CD4-positive, alpha-beta memory T cell (primary cell): Measurements from ENCODE around the gene ANKRD31. TPM values are rescaled to one million over a fixed set of nuclear protein-coding genes. Genes with fewer than 3 reads are reported as not detected.
"Not testable (repeated sequence)": the region's sequence is repeated elsewhere in the genome, so short reads cannot be mapped to it uniquely, and the experiment has no call there.

Experiments
- CTCF ChIA-PET: fragments of 350-600 bp; sonication (Branson Sonifier 250); formaldehyde crosslinking; loops from one replicate; lab custom pipeline; 2021; ENCODE audit warnings: inconsistent platforms; ENCODE audit not compliant: partially characterized antibody; lab: Charles Lee
- POLR2A ChIA-PET: fragments of 350-600 bp; sonication (Branson Sonifier 250); formaldehyde crosslinking; loops from one replicate; lab custom pipeline; 2021; ENCODE audit not compliant: partially characterized antibody; lab: Charles Lee
- DNase-seq, 5 donors: peaks; one replicate each; pipeline versions ENCODE4 v3.0.0 to v3.0.0-alpha.2; 2020 to 2022; ENCODE audit warnings: mixed read lengths in 1 of 5
- H3K27ac ChIP-seq: one replicate; pipeline ENCODE4 v1.7.0; 2013; ENCODE audit warnings: low read depth, low read length
- H3K27me3 ChIP-seq: 2 replicates; pipeline ENCODE4 v1.7.0; 2013; ENCODE audit warnings: mild to moderate bottlenecking, low read length, moderate library complexity; ENCODE audit not compliant: insufficient read depth
- H3K36me3 ChIP-seq: 2 replicates; pipeline ENCODE4 v1.7.0; 2013; ENCODE audit warnings: mild to moderate bottlenecking, low read length, moderate library complexity; ENCODE audit not compliant: insufficient read depth
- H3K4me1 ChIP-seq: 2 replicates; pipeline ENCODE4 v1.7.0; 2013; ENCODE audit warnings: mild to moderate bottlenecking, low read length, moderate library complexity; ENCODE audit not compliant: insufficient read depth
- H3K4me3 ChIP-seq, 2 donors: one replicate each; pipeline ENCODE4 v1.7.0; 2013; ENCODE audit warnings: low read length in 2 of 2, mild to moderate bottlenecking in 1 of 2
- H3K9me3 ChIP-seq, 2 donors: one replicate each; pipeline ENCODE4 v1.7.0; 2013; ENCODE audit warnings: low read length in 2 of 2, control low read depth in 1 of 2; ENCODE audit not compliant: control insufficient read depth in 1 of 2
- H3K27ac Mint-ChIP-seq, 7 donors: one replicate each; pipeline ENCODE4 v1.8.0; 2020 to 2021; ENCODE audit warnings: mixed read lengths in 7 of 7, mild to moderate bottlenecking in 6 of 7, inconsistent platforms in 3 of 7, moderate library complexity in 3 of 7
- H3K27me3 Mint-ChIP-seq, 2 donors: one replicate each; pipeline ENCODE4 v1.8.0; 2020 to 2021; ENCODE audit warnings: mixed read lengths in 2 of 2
- H3K36me3 Mint-ChIP-seq, 2 donors: one replicate each; pipeline ENCODE4 v1.8.0; 2020 to 2021; ENCODE audit warnings: mixed read lengths in 2 of 2, inconsistent platforms in 1 of 2, mild to moderate bottlenecking in 1 of 2
- H3K4me1 Mint-ChIP-seq, 4 donors: one replicate each; pipeline ENCODE4 v1.8.0; 2020 to 2021; ENCODE audit warnings: mixed read lengths in 4 of 4, mild to moderate bottlenecking in 1 of 4
- H3K4me3 Mint-ChIP-seq, 8 donors: one replicate each; pipeline ENCODE4 v1.8.0; 2020 to 2021; ENCODE audit warnings: mixed read lengths in 8 of 8, mild to moderate bottlenecking in 7 of 8, moderate library complexity in 6 of 8, inconsistent platforms in 3 of 8
- H3K9me3 Mint-ChIP-seq, 8 donors: one replicate each; pipeline ENCODE4 v1.8.0; 2020 to 2021; ENCODE audit warnings: mixed read lengths in 8 of 8, mild to moderate bottlenecking in 5 of 8, inconsistent platforms in 3 of 8, moderate library complexity in 1 of 8
- intact Hi-C: fragments of 100-400 bp; cut with micrococcal nuclease; formaldehyde crosslinking; loops from one replicate; pipeline ENCODE4 v1.15.1; 2023
- polyA plus RNA-seq, 2 donors: library from polyadenylated mRNA; unstranded; fragments of 300-500 nt; fragmentation: Illumina TruSeq; gene quantifications; one replicate each; pipeline ENCODE4 v1.2.3, GENCODE V29; 2021
- total RNA-seq, 2 experiments: library from RNA; stranded (reverse); gene quantifications; one replicate each; pipeline ENCODE4 v1.2.3, GENCODE V29; 2021

Gene ANKRD31
- total and polyA plus RNA-seq, 4 experiments from 2014 or later = 0.21 to 0.86 (median 0.73) TPM; not detected in 1

GRCh38 chr5:75168026-75168735 is 68.5 kb downstream of the ANKRD31 start:
- H3K27ac Mint-ChIP-seq = no peak overlapping the region

DNA sequence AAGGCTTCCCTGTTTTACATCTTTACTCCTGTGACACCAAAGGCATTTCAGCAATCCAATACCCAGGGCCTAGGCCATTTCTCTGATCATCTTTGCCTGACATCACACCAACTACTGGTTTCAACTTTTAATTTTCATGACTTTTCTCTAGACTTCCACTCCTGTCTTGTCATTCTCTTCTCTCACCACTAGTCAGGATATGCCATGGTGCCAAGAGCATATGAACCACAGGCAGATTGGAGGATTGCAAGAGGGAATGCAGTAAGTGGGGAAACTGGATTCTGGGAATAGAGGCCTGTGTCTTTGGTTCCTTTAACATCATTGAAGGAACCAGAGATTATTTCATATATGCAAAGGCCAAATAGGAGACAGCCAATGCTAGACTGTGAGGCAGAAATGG is 69.3 kb downstream of the ANKRD31 start:
- peaks cover 0 to 7% (median 2%) of the 10 kb centered on the region in 8 donors for H3K9me3 Mint-ChIP-seq
- peaks cover 0 to 2% of the 10 kb centered on the region in 2 donors for H3K27me3 Mint-ChIP-seq
- intact Hi-C loops = no loop called here
- H3K4me1 Mint-ChIP-seq = no peaks in the 10 kb centered on the region
- H3K4me3 ChIP-seq = no peak overlapping the region
- no peak for DNase-seq
- POLR2A ChIA-PET = no interaction called here
- no peaks in the 10 kb centered on the region for H3K4me1 ChIP-seq
- no peak overlapping the region for H3K27ac Mint-ChIP-seq
- no peaks in the 10 kb centered on the region for H3K36me3 Mint-ChIP-seq
- H3K4me3 Mint-ChIP-seq = no peak overlapping the region
- H3K27ac ChIP-seq = no peak overlapping the region
- CTCF ChIA-PET = no interaction called here
- H3K36me3 ChIP-seq = no peaks in the 10 kb centered on the region
- no peaks in the 10 kb centered on the region for H3K27me3 ChIP-seq
- no peaks in the 10 kb centered on the region for H3K9me3 ChIP-seq

More at GRCh38 chr5:75168026-75168735, 68.5 kb downstream of the ANKRD31 start:
- H3K27me3 ChIP-seq = no peaks in the 10 kb centered on the region
- peaks cover 0 to 4% (median 1%) of the 10 kb centered on the region in 8 donors for H3K9me3 Mint-ChIP-seq
- no peaks in the 10 kb centered on the region for H3K4me1 Mint-ChIP-seq
- peaks cover 0 to 2% of the 10 kb centered on the region in 2 donors for H3K27me3 Mint-ChIP-seq
- ChIA-PET CTCF (no interaction called here), POLR2A (no interaction called here)
- DNase-seq = no peak
- no peaks in the 10 kb centered on the region for H3K36me3 Mint-ChIP-seq
- no peaks in the 10 kb centered on the region for H3K36me3 ChIP-seq
- H3K4me1 ChIP-seq = no peaks in the 10 kb centered on the region
- H3K9me3 ChIP-seq = no peaks in the 10 kb centered on the region
- no peak overlapping the region for H3K4me3 Mint-ChIP-seq
- no peak overlapping the region for H3K27ac ChIP-seq
- H3K4me3 ChIP-seq = no peak overlapping the region
- intact Hi-C loops = no loop called here

DNA sequence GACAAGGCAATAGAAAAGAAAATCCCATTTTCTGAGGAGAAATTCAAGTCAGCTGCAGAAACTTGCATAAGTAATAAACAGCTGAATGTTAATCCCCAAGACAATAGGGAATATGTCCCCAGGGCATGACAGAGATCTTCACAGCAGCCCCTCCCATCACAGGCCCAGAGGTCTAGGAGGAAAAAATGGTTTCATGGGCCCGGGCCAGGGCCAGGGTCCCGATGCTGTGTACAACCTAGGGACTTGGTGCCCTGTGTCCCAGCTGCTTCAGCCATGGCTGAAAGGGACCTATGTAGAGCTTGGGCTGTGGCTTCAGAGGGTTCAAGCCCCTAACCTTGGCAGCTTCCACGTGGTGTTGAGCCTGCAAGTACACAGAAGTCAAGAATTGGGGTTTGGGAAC is 75.2 kb downstream of the ANKRD31 start:
- H3K4me3 Mint-ChIP-seq, H3K27ac ChIP-seq, intact Hi-C loops, H3K36me3 Mint-ChIP-seq, H3K4me1 ChIP-seq, H3K9me3 ChIP-seq, DNase-seq, CTCF ChIA-PET, H3K4me1 Mint-ChIP-seq, H3K4me3 ChIP-seq, H3K27me3 Mint-ChIP-seq, POLR2A ChIA-PET, H3K27me3 ChIP-seq, H3K27ac Mint-ChIP-seq, H3K36me3 ChIP-seq: not testable (repeated sequence)
- H3K9me3 Mint-ChIP-seq = peaks cover 0 to 62% (median 46%) of the 10 kb centered on the region in 8 donors

DNA sequence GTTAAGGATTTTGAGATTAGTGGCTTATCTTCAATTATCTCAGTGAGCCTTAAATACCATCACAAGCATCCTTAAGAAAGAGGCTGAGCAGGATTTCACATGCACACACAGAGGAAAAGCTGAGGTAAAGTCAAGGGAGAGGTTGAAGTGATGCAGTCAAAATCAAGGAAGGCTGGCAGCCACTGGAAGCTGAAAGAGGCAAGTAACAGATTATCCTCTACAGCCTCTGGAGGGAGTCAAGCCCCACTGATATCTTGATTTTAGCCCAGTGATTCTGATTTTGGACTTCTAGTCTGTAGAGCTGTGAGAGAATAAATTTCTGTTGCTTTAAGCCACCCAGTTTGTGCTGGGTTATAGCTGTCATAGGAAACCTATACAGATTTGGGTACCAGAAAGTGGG is 80.1 kb downstream of the ANKRD31 start:
- Histone ChIP-seq H3K4me3 (no peak overlapping the region), H3K27ac (no peak overlapping the region), H3K27me3 (no peaks in the 10 kb centered on the region), H3K9me3 (no peaks in the 10 kb centered on the region), H3K4me1 (no peaks in the 10 kb centered on the region), H3K36me3 (no peaks in the 10 kb centered on the region)
- POLR2A ChIA-PET = no interaction called here
- no peak for DNase-seq
- intact Hi-C loops = no loop called here
- H3K4me3 Mint-ChIP-seq = no peak overlapping the region
- CTCF ChIA-PET = no interaction called here
- H3K27me3 Mint-ChIP-seq = no peaks in the 10 kb centered on the region
- no peaks in the 10 kb centered on the region for H3K4me1 Mint-ChIP-seq
- H3K27ac Mint-ChIP-seq = no peak overlapping the region
- H3K36me3 Mint-ChIP-seq = peaks cover 4 to 6% of the 10 kb centered on the region in 2 donors
- H3K9me3 Mint-ChIP-seq = peaks cover 0 to 53% (median 41%) of the 10 kb centered on the region in 8 donors

DNA sequence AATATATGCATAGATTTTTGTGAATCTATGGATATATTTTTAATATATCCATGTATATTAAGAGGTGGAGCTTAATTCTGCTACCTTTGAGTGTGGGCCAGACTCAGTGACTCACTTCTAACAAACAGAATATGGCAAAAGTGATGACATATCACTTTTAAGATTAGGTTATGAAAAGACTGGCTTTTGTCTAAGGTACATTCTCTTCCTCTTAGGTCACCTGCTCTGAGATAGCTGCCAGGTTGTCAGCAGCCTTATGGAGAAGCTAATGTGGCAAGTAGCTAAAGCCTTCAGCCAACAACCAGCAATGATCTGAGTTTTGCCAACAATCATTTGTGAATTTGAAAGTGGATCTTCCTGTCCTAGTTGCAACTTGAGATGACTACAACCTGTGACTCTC is 83.8 kb downstream of the ANKRD31 start:
- Histone ChIP-seq H3K4me3 (no peak overlapping the region), H3K27me3 (no peaks in the 10 kb centered on the region), H3K4me1 (peaks cover 7% of the 10 kb centered on the region), H3K9me3 (no peaks in the 10 kb centered on the region), H3K27ac (no peak overlapping the region), H3K36me3 (no peaks in the 10 kb centered on the region)
- no peak overlapping the region for H3K27ac Mint-ChIP-seq
- ChIA-PET CTCF (interaction anchor here (1.6 kb wide), 1 partner anchor 104 kb away, joined by 4 read pairs; no protein-coding TSS in a partner anchor), POLR2A (no interaction called here)
- H3K9me3 Mint-ChIP-seq = peaks cover 0 to 21% (median 13%) of the 10 kb centered on the region in 8 donors
- H3K4me1 Mint-ChIP-seq = peaks cover 0 to 5% (median 5%) of the 10 kb centered on the region in 4 donors
- no peak overlapping the region for H3K4me3 Mint-ChIP-seq
- intact Hi-C loops = no loop called here
- peaks cover 0 to 1% of the 10 kb centered on the region in 2 donors for H3K27me3 Mint-ChIP-seq
- peaks cover 0 to 6% of the 10 kb centered on the region in 2 donors for H3K36me3 Mint-ChIP-seq
- DNase-seq = no peak

GRCh38 chr5:75148051-75148450 is 88.6 kb downstream of the ANKRD31 start:
- Mint-ChIP-seq H3K4me3 (no peak overlapping the region), H3K27ac (peak overlapping the region in 1 of 7 donors; percentile 15)
- intact Hi-C loops = no loop called here

DNA sequence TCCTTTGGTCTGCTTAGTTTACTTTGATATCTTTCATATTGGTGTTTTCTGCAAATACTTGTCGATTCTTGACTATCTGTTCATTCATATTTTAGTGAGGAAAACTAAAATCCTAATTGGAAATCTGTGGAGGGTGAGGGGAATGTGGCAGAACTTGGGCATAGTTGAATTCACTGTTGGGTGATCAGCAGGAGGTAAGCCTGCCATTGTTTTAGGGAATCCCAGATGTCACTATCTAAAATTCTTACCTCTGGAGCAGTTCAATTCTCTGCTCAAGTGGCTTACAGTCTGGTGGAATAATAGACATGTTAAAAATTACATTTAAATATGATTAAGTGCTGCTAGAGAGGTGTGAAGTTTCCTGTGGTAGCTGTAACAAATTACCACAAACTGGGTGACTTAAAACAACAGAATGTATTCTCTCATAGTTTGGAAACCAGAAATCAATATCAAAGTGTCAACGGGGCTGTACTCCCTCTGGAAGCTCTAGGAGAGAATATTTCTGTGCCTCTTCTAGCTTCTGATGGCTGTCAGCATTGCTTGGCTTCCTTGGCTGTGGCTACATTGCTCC is 94.0 kb downstream of the ANKRD31 start:
- DNase-seq = no peak
- no peaks in the 10 kb centered on the region for H3K36me3 Mint-ChIP-seq
- Histone ChIP-seq H3K9me3 (no peaks in the 10 kb centered on the region), H3K4me3 (no peak overlapping the region), H3K27ac (no peak overlapping the region), H3K4me1 (no peaks in the 10 kb centered on the region), H3K27me3 (no peaks in the 10 kb centered on the region), H3K36me3 (no peaks in the 10 kb centered on the region)
- no peaks in the 10 kb centered on the region for H3K27me3 Mint-ChIP-seq
- ChIA-PET CTCF (no interaction called here), POLR2A (no interaction called here)
- intact Hi-C loops = no loop called here
- H3K9me3 Mint-ChIP-seq = peaks cover 0 to 4% (median 0%) of the 10 kb centered on the region in 8 donors
- no peak overlapping the region for H3K27ac Mint-ChIP-seq
- H3K4me3 Mint-ChIP-seq = no peak overlapping the region
- H3K4me1 Mint-ChIP-seq = peaks cover 0 to 5% (median 2%) of the 10 kb centered on the region in 4 donors

More at GRCh38 chr5:75148051-75148450, 88.6 kb downstream of the ANKRD31 start:
- Mint-ChIP-seq H3K4me1 (peaks cover 0 to 11% (median 8%) of the 10 kb centered on the region in 4 donors), H3K36me3 (peaks cover 0 to under 1% of the 10 kb centered on the region in 2 donors), H3K9me3 (peaks cover 0 to 9% (median 2%) of the 10 kb centered on the region in 8 donors), H3K27me3 (peaks cover 0 to 1% of the 10 kb centered on the region in 2 donors)
- no peaks in the 10 kb centered on the region for H3K27me3 ChIP-seq
- peaks cover 8% of the 10 kb centered on the region for H3K4me1 ChIP-seq
- H3K27ac ChIP-seq = no peak overlapping the region
- ChIA-PET POLR2A (interaction anchor here (0.9 kb wide), 1 partner anchor 94 kb away, joined by 3 read pairs; no protein-coding TSS in a partner anchor), CTCF (interaction anchor here (0.9 to 1.9 kb wide), 2 partner anchors 65 to 98 kb away, joined by 3 to 6 read pairs; no protein-coding TSS in a partner anchor)
- H3K4me3 ChIP-seq = no peak overlapping the region
- no peaks in the 10 kb centered on the region for H3K36me3 ChIP-seq
- no peak for DNase-seq
- H3K9me3 ChIP-seq = no peaks in the 10 kb centered on the region
